H9 (cell line): Measurements from ENCODE around the gene BRI3BP. TPM values are rescaled to one million over a fixed set of nuclear protein-coding genes. Genes with fewer than 3 reads are reported as not detected.

Source experiments
- DNase-seq: peaks from one replicate; pipeline ENCODE4 v3.0.0-alpha.2; 2017
- H2AFZ ChIP-seq: one replicate; pipeline ENCODE4 v1.6.1; 2013; ENCODE audit warnings: mild to moderate bottlenecking, low read length, control low read depth, moderate library complexity
- H2AK5ac ChIP-seq: 2 replicates; pipeline ENCODE4 v1.6.1; 2013; ENCODE audit warnings: low read length, control low read depth, mixed read lengths; ENCODE audit not compliant: insufficient read length
- H2BK120ac ChIP-seq: one replicate; pipeline ENCODE4 v1.6.1; 2013; ENCODE audit warnings: low read depth, mild to moderate bottlenecking, low read length, control low read depth, inconsistent platforms; ENCODE audit not compliant: poor library complexity, severe bottlenecking
- H2BK12ac ChIP-seq: 2 replicates; pipeline ENCODE4 v1.6.1; 2013; ENCODE audit warnings: low read length, control low read depth, mixed read lengths, low read depth; ENCODE audit not compliant: insufficient read length
- H2BK15ac ChIP-seq: 2 replicates; pipeline ENCODE4 v1.6.1; 2013; ENCODE audit warnings: low read depth, low read length, control low read depth
- H2BK20ac ChIP-seq: one replicate; pipeline ENCODE4 v1.6.1; 2013; ENCODE audit warnings: low read depth, mild to moderate bottlenecking, low read length, control low read depth, inconsistent platforms; ENCODE audit not compliant: poor library complexity, severe bottlenecking
- H2BK5ac ChIP-seq: 2 replicates; pipeline ENCODE4 v1.6.1; 2013; ENCODE audit warnings: low read length, control low read depth, mixed read lengths; ENCODE audit not compliant: insufficient read length
- H3K14ac ChIP-seq: 2 replicates; pipeline ENCODE4 v1.6.1; 2013; ENCODE audit warnings: low read length, control low read depth; ENCODE audit not compliant: insufficient read depth
- H3K18ac ChIP-seq: 2 replicates; pipeline ENCODE4 v1.6.1; 2013; ENCODE audit warnings: low read depth, mild to moderate bottlenecking, mixed read lengths, low read length, control low read depth; ENCODE audit not compliant: insufficient read length
- H3K23ac ChIP-seq: 2 replicates; pipeline ENCODE4 v1.6.1; 2013; ENCODE audit warnings: low read length, control low read depth, mixed read lengths, low read depth; ENCODE audit not compliant: insufficient read length
- H3K23me2 ChIP-seq: 2 replicates; pipeline ENCODE4 v1.6.1; 2013; ENCODE audit warnings: low read depth, mild to moderate bottlenecking, mixed read lengths, low read length, control low read depth; ENCODE audit not compliant: insufficient read length, poor library complexity, severe bottlenecking
- H3K27ac ChIP-seq: 2 replicates; pipeline ENCODE4 v1.5.1; 2013; ENCODE audit warnings: low read length, control low read depth, mixed read lengths, low read depth; ENCODE audit not compliant: insufficient read length
- H3K27me3 ChIP-seq: 2 replicates; pipeline ENCODE4 v1.6.1; 2013; ENCODE audit warnings: low read length, control low read depth, inconsistent platforms; ENCODE audit not compliant: insufficient read depth
- H3K4ac ChIP-seq: 2 replicates; pipeline ENCODE4 v1.6.1; 2013; ENCODE audit warnings: low read depth, mild to moderate bottlenecking, control low read depth, inconsistent platforms, low read length, moderate library complexity
- H3K4me1 ChIP-seq: 2 replicates; pipeline ENCODE4 v1.6.1; 2013; ENCODE audit warnings: low read length, control low read depth, inconsistent platforms; ENCODE audit not compliant: insufficient read depth
- H3K4me2 ChIP-seq: 2 replicates; pipeline ENCODE4 v1.6.1; 2013; ENCODE audit warnings: low read length, control low read depth, mixed read lengths; ENCODE audit not compliant: insufficient read length, insufficient read depth
- H3K56ac ChIP-seq: 2 replicates; pipeline ENCODE4 v1.6.1; 2013; ENCODE audit warnings: low read depth, mild to moderate bottlenecking, mixed read lengths, low read length, control low read depth; ENCODE audit not compliant: insufficient read length
- H3K79me1 ChIP-seq: 2 replicates; pipeline ENCODE4 v1.6.1; 2013; ENCODE audit warnings: low read depth, mild to moderate bottlenecking, moderate library complexity, low read length, control low read depth, inconsistent platforms; ENCODE audit not compliant: insufficient read depth, poor library complexity, severe bottlenecking
- H3K79me2 ChIP-seq: 2 replicates; pipeline ENCODE4 v1.6.1; 2013; ENCODE audit warnings: low read length, control low read depth, inconsistent platforms; ENCODE audit not compliant: insufficient read depth
- H3K9ac ChIP-seq: 2 replicates; pipeline ENCODE4 v1.6.1; 2013; ENCODE audit warnings: low read length, control low read depth, mixed read lengths; ENCODE audit not compliant: insufficient read length; ENCODE audit errors: extremely low read depth
- H3K9me3 ChIP-seq: one replicate; pipeline ENCODE4 v1.6.1; 2013; ENCODE audit warnings: low read depth, low read length, inconsistent platforms; ENCODE audit not compliant: control insufficient read depth
- H3T11ph ChIP-seq: one replicate; pipeline ENCODE4 v1.6.1; 2013; ENCODE audit warnings: mild to moderate bottlenecking, low read length, control low read depth, inconsistent platforms
- H4K20me1 ChIP-seq: one replicate; pipeline ENCODE4 v1.6.1; 2013; ENCODE audit not compliant: control insufficient read depth, insufficient read length, insufficient read depth
- H4K5ac ChIP-seq: 2 replicates; pipeline ENCODE4 v1.6.1; 2013; ENCODE audit warnings: low read depth, mild to moderate bottlenecking, mixed read lengths, low read length, control low read depth; ENCODE audit not compliant: insufficient read length
- H4K8ac ChIP-seq: replicated peaks from 2 replicates; pipeline ENCODE4 v1.6.1; 2013; ENCODE audit warnings: low read length, control low read depth, mixed read lengths, low read depth; ENCODE audit not compliant: insufficient read length
- H4K91ac ChIP-seq: 2 replicates; pipeline ENCODE4 v1.6.1; 2013; ENCODE audit warnings: low read depth, mild to moderate bottlenecking, moderate library complexity, mixed read lengths, low read length, control low read depth; ENCODE audit not compliant: insufficient read length
- H3K27ac Mint-ChIP-seq, 3 experiments: 2 replicates in 2 of 3; 3 replicates in 1 of 3; pipeline ENCODE4 v1.8.0; 2020 to 2021; ENCODE audit warnings: mixed read lengths in 3 of 3, mild to moderate bottlenecking in 1 of 3, moderate library complexity in 1 of 3
- H3K27me3 Mint-ChIP-seq: 2 replicates; pipeline ENCODE4 v1.8.0; 2021; ENCODE audit warnings: low read depth, mild to moderate bottlenecking, moderate library complexity, mixed read lengths
- H3K36me3 Mint-ChIP-seq, 3 experiments: 2 replicates in 2 of 3; 3 replicates in 1 of 3; pipeline ENCODE4 v1.8.0; 2020 to 2021; ENCODE audit warnings: low read depth in 3 of 3, mixed read lengths in 3 of 3; ENCODE audit not compliant: insufficient read depth in 1 of 3
- H3K4me1 Mint-ChIP-seq, 2 experiments: 2 replicates each; pipeline ENCODE4 v1.8.0; 2020; ENCODE audit warnings: mixed read lengths in 2 of 2
- H3K4me3 Mint-ChIP-seq, 2 experiments: 2 replicates in 1 of 2; 3 replicates in 1 of 2; pipeline ENCODE4 v1.8.0; 2020 to 2021; ENCODE audit warnings: mild to moderate bottlenecking in 2 of 2, mixed read lengths in 2 of 2, moderate library complexity in 1 of 2
- H3K9me3 Mint-ChIP-seq, 2 experiments: 2 replicates in 1 of 2; 3 replicates in 1 of 2; pipeline ENCODE4 v1.8.0; 2020; ENCODE audit warnings: mild to moderate bottlenecking in 2 of 2, mixed read lengths in 2 of 2, moderate library complexity in 1 of 2
- WGBS: extraction: QIAGEN DNeasy Blood & Tissue Kit; methylation state at CpG from one replicate; pipeline ENCODE4 v1.1.7; 2013; ENCODE audit warnings: missing lambda C conversion rate, low lambda C conversion rate, mixed read lengths; ENCODE audit not compliant: insufficient read length; ENCODE audit errors: extremely low coverage; 5-methylcytosine and 5-hydroxymethylcytosine counted together
- total RNA-seq: library from RNA; stranded (reverse); gene quantifications from 2 replicates; pipeline ENCODE4 v1.2.1, GENCODE V29; 2021
- TF ChIP-seq, protein P1 (sequence below): fragments of 200-600 bp; sonication (generic); conservative IDR thresholded peaks from 3 replicates; pipeline ENCODE4 v1.8.0; 2021; ENCODE audit warnings: antibody characterized with exemption, mild to moderate bottlenecking

Gene BRI3BP
- total RNA-seq, 1 experiment from 2014 or later: 10.5 TPM

GRCh38 chr12:124952801-124953200 is 40.6 kb upstream of the BRI3BP start:
- Histone ChIP-seq H3K27me3 (no peaks in the 10 kb centered on the region), H4K8ac (no peak overlapping the region), H2BK5ac (no peak overlapping the region), H3K4me1 (no peaks in the 10 kb centered on the region), H2AK5ac (no peak overlapping the region), H3K23ac (no peak overlapping the region), H3K27ac (no peak overlapping the region), H4K5ac (no peak overlapping the region), H3K14ac (no peak overlapping the region; the same call in 1 of the 2 replicates), H2BK20ac (no peak overlapping the region), H4K91ac (no peak overlapping the region), H3K79me1 (no peaks in the 10 kb centered on the region), H3K79me2 (no peaks in the 10 kb centered on the region), H3K4me2 (no peak overlapping the region), H3K18ac (no peak overlapping the region), H3K4ac (no peak overlapping the region), H3T11ph (no peak overlapping the region), H2AFZ (no peak overlapping the region), H2BK12ac (no peak overlapping the region), H3K23me2 (no peaks in the 10 kb centered on the region), H2BK15ac (no peak overlapping the region), H3K56ac (no peak overlapping the region), H3K9me3 (no peaks in the 10 kb centered on the region), H3K9ac (no peak overlapping the region), H4K20me1 (no peaks in the 10 kb centered on the region), H2BK120ac (no peak overlapping the region)
- no peak overlapping the region for H3K4me3 Mint-ChIP-seq
- H3K4me1 Mint-ChIP-seq: no peaks in the 10 kb centered on the region
- no peaks in the 10 kb centered on the region for H3K27me3 Mint-ChIP-seq
- DNase-seq: no peak
- no peaks in the 10 kb centered on the region for H3K9me3 Mint-ChIP-seq
- no peak overlapping the region for H3K27ac Mint-ChIP-seq
- WGBS: no CpG with 5 or more reads among the region's 8 CpGs
- TF ChIP-seq, protein P1, sequence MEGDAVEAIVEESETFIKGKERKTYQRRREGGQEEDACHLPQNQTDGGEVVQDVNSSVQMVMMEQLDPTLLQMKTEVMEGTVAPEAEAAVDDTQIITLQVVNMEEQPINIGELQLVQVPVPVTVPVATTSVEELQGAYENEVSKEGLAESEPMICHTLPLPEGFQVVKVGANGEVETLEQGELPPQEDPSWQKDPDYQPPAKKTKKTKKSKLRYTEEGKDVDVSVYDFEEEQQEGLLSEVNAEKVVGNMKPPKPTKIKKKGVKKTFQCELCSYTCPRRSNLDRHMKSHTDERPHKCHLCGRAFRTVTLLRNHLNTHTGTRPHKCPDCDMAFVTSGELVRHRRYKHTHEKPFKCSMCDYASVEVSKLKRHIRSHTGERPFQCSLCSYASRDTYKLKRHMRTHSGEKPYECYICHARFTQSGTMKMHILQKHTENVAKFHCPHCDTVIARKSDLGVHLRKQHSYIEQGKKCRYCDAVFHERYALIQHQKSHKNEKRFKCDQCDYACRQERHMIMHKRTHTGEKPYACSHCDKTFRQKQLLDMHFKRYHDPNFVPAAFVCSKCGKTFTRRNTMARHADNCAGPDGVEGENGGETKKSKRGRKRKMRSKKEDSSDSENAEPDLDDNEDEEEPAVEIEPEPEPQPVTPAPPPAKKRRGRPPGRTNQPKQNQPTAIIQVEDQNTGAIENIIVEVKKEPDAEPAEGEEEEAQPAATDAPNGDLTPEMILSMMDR: no peak
- peaks cover 41 to 84% (median 69%) of the 10 kb centered on the region in 3 experiments for H3K36me3 Mint-ChIP-seq
